HG03521 (cell line): ENCODE measurements around the gene ATAD3C.
"Not testable (repeated sequence)": the region's sequence is repeated elsewhere in the genome, so short reads cannot be mapped to it uniquely, and the experiment has no call there.

ENCODE experiments used
- ATAC-seq: cut with Tn5 transposase; IDR thresholded peaks from one replicate; pipeline ENCODE4 v1.9.1; 2021; ENCODE audit warnings: mild to moderate bottlenecking, moderate library complexity; ENCODE audit not compliant: unreplicated experiment

The ATAD3C gene

DNA sequence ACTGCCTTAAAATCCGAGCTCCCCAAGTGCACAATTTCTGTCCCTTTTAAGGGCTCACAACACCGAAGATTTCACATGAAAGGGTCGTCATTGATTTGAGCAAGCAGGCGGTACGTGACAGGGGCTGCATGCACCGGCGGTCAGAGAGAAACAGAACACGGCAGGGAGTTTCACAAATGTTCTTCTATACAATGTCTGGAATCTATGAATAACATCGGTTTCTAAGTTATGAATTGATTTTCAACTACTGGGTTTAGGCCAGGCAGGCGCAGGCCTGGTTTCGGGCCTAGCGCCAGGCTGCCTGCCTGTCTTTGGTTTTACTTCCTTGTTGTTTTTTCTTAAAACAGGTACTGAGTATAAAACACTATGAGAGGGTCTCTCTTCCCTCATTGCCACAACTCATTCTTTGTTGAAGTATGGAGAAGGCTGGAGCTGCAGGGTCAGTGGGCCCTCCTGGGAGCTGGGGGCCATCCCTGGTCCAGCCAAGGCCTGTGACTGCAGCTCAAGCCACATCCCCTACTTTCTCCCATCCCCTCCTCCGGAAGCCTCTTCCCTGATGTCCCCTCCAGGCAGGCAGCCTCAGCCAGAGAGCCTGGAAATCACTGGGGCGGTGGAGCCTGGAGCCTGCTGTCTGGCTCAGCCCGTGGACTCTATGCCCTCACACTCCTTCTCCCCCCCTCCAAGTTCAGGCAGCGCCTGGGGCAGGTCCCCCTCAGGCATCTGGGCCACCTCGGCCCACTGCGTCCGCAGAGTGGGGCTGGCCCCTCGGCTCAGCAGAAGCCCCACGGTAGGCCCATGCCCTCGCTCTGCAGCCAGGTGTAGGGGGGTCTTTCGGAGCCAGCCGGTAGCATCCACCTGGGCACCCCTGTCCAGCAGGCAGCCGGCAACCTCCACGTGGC lies 30.8 kb upstream of the ATAD3C start:
- no peak for ATAC-seq

DNA sequence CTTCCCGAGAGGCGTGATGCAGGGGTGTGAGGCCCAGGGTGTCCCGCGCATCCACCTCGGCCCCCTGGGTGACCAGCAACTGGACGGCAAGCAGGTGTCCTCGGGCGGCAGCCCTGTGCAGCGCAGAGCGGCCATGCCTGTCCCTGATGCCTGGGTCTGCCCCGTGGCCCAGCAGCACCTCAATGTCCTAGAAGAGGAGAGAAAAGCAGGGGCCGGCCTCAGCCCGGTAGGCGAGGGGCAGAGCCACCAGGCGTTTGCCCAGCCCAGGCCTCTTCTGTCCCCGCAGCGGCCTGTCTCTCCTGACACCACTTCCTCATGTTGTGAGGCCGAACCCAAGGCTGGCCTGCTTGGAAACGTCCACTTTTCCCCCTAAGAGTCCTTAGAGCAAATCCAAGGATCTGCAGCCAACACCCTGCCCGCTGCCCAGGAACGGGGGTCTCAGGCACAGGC lies 30.1 kb upstream of the ATAD3C start:
- ATAC-seq: no peak

DNA sequence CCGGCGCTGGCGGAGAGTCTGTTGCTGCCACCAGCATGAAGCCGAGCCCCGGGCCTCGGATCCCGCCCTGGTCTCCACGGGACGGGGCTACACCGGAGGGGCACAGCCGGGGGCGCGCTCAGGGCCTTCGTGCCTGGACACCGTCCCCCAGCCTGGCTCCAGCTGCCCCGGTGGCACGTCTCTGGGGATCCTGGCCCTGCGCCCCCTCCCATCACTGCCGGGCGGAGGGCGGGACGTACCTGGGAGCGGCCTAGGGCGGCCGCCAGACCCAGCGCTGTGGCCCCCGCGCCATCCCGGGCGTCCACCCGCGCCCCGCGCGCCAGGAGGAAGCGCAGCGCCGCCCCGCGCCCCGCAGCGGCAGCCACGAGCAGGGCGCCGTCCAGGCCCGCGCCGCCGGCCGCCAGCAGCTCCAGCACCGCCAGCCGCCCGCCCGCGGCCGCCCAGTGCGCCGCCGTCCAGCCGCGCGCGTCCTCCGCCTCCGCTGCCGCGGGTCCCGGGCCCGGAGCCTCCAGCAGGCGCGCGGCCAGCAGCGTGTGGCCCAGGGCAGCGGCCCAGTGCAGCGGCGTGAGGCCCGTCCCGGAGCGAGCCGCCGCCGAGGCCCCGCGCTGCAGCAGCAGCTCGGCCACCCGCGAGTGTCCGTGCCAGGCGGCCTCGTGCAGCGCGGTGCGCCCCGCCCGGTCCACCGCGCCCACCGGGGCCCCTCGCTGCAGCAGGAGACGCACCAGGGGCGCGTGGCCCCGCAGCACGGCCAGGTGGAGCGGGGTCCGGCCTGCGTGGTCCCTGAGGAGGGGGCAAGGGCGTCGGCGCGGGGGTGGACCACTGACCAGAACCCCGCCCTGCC lies 29.5 kb upstream of the ATAD3C start:
- ATAC-seq: no peak

DNA sequence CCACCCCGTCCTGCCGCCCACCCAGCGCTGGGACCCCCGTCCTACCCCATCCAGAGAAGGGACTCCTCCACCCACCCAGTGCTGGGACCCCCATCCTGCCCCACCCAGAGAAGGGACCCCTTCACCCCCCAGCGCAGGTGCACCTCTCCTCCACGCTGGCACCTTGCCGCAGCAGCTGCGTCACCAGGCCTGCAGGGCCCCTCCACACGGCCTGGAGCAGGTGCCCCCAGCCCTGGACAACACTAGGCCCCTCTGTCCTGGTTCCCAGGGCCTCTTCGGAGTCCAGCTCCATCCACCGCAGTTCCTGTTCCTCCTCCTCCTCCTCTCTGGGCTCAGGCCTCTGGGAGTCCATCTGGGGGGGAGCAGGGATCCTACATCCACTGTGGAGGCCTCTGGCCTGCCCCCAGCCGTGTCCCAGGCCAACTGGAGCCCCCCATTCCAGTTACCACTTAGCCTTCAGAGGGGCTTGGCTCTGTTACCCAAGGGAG lies 28.8 kb upstream of the ATAD3C start:
- ATAC-seq: no peak

DNA sequence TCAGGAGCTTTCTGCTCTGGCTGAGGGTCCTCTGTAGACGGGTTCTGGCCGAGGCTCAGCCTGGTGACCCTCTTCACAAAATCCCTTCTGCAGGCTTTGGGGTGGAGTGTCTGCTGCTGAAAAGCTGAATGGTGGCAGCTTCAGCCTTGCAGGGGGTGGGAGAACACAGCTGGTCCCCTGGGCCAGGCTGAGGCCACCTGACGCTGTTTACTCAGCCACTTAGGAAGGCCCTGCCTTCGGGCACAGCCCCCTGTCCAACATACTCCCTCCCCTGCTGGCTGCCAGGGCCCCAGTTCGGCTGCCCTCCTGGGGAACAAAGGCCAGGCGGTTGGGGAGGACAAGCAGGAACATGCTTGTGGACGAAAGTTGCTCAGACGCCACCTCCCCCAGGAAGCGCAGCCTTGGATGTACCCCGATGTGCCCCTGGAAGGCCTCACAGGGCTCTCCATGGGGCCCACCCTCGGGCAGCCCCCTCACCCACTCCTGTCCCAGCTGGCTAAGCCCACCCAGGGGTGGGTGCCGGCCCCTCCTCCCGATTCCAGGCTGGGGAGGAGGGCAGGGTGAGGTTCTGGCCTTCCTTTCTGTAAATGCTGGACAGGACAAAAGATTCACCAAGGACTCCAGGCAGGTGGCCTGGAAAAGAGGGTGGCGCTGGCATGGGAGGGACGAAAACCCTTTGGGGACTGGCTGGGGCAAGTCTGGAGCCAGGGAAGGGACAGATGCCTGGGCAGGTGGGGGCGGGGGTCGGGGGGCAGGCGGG lies 28.2 kb upstream of the ATAD3C start, which contains the start of gene ANKRD65:
TSS of gene ANKRD65 (minus strand) at position 130 of the 760 bp plus-strand sequence. CDS start 271 bp downstream, outside the sequence.
- no peak for ATAC-seq

DNA sequence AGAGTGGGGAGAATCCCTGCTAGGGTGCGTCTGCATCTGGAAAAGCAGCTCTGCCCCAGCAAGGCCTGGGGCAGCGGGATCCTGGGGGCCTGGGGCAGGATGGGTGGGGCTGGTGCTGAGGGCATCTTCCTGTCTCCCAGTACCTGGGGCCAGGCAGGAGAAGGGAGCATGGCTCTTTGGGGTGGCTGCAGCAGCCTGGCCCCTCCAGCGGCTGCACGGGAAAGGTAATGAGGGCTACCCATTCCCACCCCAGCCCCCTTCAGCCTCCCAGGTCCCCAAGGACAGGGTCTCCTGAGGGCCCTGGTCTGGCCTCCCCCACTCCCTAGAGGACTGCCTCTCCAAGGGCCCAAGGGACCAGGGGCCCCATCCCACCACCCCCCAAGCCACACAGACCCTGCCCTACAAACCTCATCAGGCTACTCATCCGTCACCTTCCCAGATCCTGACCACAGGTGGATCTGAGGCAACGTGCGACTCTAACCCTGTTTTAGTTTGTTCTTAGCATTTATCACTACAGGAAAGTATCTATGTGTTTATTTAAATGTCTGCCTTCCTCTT lies 27.5 kb upstream of the ATAD3C start:
- ATAC-seq: no peak

DNA sequence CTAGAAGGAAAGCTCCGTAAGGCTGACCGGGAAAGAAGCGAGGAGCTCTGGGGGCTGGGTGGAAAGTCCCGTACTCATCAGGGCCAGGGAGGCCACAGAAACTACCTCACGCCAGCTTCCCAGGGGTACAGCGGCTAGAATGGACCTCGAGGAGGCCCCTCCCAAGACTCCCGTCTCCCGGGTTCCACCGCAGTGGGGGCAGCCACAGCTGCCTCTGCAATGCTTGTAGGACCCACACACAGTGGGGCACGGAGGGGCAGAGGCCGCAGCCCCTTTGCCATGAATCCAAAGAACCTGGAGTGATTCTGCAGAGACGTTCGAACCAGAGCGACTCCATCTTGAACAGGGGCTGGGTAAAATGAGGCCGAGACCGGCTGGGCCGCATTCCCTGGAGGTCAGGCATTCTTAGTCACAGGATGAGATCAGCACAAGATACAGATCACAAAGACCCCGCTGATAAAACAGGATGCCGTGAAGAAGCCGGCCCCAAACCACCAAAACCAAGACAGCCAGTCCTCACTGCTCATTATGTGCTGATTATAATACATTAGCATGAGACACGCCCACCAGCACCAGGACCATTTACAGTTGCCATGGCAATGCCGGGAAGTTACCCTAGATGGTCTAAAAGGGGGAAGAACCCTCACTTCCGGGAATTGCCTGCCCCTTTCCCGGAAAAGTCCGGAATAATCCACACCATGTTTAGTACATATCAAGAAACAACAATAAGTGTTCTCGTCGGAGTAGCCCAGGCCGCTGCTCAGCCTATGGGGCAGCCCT lies 26.8 kb upstream of the ATAD3C start:
- ATAC-seq: no peak

DNA sequence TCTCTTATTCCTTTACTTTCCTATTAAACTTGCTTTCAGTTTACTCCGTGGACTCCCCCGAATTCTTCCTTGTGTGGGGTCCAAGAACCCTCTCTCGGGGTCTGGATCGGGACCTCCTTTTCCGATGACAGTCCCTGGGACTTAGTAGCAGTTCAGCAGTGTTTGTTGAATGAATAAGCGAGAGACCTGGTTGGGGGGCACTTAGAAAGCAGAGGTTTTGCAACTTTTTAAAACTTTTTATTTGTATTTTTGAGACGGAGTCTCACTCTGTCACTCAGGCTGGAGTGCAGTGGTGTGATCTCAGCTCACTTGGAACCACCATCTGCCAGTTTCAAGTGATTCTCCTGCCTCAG lies 26.3 kb upstream of the ATAD3C start:
- no peak for ATAC-seq

DNA sequence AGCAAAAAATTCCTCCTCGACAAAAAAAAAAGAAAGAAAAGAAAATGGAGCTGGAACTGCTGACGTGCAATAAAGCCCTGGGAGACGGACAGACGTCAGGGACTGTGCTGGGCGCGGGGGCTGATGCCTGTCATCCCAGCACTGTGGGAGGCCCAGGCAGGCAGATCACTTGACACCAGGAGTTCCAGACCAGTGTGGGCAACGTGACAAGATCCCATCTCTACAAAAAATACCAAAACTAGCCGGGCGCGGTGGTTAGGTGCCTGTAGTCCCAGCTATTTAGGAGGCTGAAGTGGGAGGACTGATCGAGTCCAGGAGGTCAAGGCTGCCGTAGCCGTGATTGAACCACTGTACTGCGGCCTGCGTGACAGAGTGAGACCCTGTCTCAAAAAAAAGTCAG lies 24.8 kb upstream of the ATAD3C start:
- ATAC-seq: no peak

DNA sequence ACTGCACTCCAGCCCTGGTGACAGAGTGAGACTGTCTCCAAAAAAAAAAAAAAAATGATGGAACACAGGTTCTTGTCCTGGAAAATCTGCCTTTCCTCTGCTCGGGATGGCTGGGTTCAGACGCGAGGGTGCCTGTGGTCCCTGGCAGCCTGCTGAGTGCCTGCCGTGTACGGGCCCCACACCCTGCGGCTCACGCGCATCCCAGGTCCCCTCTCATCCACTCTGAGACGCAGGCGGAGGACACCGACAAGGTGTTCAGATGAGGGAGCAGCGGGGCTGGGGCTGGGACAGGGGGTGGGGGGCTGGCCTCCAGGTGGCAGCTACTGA lies 24.1 kb upstream of the ATAD3C start:
- ATAC-seq: no peak

DNA sequence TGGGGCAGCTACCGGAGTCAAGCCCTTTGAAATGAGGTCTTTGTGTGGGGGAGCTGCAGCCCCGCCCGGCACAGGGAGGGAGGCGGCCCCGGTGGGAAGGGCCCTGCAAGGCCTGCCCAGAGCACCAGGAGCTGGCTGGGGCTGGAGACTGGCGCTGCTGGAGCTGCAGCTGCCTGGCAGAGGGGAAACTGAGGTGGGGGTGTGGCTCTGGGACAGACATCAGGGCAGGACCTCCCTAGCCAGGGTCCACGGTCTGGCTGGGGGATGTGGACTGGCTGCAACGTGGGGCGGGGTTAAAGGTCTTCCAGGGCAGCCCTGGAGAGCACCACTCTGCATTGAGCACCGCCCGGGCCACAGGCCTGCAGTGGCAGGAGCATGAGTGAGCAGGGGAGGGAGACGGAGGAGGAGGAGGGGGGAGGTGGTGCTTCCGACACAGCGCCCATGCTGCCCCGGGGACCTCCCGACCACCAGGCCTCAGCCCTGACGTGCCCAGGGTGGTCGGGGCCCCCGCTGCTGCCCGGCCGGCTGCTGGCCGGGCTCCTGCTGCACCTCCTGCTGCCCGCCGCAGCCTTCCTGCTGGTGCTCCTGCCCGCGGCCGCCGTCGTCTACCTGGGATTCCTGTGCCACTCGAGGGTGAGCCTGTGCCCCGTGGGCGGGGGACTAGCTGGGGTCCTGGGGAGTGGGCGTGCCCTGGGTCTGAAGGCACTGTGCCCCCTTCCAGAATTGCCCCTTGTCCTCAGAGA lies 23.6 kb upstream of the ATAD3C start:
- no peak for ATAC-seq

DNA sequence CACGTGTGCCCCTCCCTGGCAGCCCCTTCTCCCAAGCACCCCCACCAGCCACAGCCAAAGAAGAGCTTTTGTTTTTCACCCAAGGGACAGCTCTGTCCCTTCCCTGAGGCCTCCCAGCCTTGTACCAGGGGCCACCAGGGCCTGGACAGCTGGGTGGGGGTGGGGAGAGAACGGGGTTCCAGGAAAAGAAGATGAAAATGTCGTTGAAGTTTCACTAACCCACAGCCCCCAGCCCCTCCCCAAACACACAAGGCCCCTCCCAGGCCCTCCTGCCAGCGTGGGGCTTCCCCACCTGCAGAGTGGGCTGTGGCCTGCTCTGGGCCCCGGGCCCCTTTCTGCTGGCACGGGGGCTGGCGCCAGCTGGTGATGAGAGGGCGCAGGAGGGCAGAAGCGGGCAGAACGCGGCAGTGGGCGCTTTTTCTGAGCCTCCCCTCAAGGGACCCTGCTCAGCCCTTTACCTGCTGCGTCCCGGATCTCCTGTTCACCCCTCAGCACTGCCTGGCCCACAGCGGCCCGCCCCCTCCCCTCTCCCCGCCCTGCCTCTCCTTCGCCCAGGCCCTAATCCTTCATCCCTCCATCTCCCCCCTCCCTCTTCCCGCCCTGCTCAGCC lies 22.9 kb upstream of the ATAD3C start:
- ATAC-seq: no peak

DNA sequence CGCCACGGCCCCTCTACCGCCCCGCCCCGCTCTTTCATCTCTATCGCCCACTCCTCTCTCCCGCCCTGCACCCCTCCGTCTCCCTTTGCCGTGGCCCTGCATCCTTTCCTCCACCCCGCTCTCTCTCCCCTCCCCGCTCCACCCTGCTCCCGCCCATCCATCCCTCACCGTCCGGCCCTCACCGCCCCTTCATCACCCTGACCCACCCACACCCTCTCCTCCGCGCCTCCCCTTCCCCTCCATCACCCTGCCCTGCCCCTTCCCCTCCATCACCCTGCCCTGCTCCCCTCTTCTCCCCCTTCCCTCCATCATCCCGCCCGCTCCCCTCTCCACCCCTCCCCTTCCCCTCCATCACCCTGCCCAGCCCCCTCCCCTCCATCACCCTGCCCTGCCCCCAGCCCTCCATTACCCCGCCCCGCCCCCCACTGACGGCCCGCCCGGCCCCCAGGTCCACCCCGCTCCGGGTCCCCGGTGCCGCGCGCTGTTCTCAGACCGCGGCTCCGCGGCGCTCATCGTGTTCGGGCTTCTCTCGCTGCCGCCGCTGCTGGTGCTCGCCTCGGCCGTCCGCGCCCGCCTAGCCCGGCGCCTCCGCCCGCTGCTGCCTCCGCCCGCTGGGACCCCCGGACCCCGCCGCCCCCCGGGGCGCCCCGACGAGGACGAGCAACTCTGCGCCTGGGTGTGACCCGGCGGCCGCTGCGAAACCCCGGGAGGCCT lies 22.2 kb upstream of the ATAD3C start:
- ATAC-seq: no peak

DNA sequence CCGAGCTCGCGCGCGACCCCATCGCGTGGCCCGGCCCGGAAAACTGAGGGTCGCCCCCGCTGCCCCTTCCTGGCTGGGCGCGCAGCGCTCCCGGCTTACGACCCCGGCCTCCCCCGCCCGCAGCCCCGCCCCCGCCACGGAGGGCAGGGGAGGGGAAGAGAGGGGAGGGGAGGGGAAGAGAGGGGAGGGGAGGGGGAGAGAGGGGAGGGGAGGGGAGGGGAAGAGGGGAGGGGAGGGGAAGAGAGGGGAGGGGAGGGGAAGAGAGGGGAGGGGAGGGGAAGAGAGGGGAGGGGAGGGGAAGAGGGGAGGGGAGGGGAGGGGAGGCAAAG lies 21.7 kb upstream of the ATAD3C start:
- no peak for ATAC-seq

DNA sequence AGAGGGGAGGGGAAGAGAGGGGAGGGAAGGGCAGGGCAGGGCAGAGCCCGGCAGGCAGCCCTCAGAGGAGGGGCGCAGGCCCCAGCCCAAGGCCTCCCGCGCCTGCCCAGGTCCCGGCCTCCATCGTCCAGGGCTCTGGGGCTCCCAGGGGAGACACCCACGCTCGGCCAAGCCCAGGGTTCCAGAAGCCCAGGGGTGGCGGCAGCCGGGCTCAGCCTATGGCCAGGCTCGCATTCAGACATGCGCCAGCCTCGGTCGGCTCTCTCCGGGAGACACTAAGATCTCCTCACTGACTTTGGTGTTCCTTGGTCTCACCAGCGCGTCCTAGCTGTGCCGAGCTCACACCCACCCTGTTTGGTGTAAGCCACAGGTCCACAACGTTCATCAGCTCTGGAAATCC lies 21.3 kb upstream of the ATAD3C start:
- ATAC-seq: no peak

DNA sequence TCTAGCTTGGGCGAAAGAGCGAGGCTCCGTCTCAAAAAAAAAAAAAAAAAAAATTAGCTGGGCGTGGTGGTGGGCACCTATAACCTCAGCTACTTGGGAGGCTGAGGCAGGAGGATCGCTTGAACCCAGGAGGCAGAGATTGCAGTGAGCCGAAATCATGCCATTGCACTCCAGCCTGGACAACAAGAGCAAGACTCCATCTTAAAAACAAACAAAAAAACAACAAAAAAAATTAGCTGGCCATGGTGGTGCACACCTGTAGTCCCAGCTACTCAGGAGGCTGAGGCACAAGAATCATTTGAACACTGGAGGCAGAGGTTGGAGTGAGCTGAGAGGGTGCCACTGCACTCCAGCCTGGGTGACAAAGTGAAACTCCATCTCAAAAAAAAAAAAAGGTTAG lies 20.5 kb upstream of the ATAD3C start:
- not testable (repeated sequence) for ATAC-seq

DNA sequence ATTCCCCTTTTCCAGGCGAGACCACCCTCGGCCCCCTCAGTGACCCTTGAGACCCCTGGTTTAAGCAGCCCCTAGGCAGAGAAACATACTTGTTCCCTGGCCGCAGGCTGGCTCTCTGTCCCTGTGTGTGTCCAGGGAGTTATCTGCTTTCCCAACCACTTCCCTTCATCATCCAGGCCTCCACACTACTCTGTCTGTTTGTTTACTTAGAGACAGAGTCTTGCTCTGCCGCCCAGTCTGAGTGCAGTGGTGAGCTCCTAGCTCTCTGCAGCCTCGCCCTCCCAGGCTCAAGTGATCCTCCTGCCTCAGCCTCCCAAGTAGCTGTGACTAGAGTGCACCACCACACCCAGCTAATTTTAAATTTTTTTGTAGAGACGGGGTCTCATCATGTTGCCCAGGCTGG lies 19.8 kb upstream of the ATAD3C start:
- no peak for ATAC-seq
